HG02588 (cell line): ENCODE measurements around the gene PSMD9.
"Not testable (repeated sequence)": the region's sequence is repeated elsewhere in the genome, so short reads cannot be mapped to it uniquely, and the experiment has no call there.

Source experiments
- ATAC-seq: cut with Tn5 transposase; IDR thresholded peaks from one replicate; pipeline ENCODE4 v1.9.1; 2021; ENCODE audit warnings: mild to moderate bottlenecking, moderate library complexity; ENCODE audit not compliant: unreplicated experiment

The PSMD9 gene

DNA sequence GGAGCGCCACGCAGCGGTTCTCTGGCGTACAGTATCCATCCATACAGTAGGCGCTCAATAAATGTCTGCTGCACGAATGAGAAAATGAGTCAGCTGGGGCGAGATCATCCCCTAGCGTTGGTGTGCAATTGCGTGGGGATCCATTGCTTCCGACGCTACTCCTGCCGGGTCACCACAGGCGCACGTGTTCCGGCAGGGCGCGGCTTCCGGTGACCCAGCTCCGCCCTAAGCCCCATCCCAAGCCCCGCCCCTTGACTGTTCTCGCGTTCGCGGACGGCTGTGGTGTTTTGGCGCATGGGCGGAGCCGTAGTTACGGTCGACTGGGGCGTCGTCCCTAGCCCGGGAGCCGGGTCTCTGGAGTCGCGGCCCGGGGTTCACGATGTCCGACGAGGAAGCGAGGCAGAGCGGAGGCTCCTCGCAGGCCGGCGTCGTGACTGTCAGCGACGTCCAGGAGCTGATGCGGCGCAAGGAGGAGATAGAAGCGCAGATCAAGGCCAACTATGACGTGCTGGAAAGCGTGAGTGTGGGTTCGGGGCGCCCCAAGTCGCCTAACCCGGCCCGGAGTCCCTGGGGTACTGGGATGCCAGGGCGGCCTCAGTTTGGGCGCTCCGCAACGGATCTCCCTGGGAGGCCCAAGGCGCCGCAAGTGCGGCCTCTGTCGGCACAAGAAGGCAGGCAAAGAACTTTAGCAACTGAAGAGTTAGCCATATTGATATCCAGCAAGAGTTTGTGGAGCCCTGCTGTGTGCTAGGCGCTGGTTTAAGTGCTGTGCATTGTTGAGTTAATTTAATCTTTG is at the start of gene PSMD9:
Gene PSMD9 (plus strand): TSS at position 313 of the 796 bp plus-strand sequence. CDS start 67 bp downstream, at position 380.
- peak; percentile 87 for ATAC-seq

DNA sequence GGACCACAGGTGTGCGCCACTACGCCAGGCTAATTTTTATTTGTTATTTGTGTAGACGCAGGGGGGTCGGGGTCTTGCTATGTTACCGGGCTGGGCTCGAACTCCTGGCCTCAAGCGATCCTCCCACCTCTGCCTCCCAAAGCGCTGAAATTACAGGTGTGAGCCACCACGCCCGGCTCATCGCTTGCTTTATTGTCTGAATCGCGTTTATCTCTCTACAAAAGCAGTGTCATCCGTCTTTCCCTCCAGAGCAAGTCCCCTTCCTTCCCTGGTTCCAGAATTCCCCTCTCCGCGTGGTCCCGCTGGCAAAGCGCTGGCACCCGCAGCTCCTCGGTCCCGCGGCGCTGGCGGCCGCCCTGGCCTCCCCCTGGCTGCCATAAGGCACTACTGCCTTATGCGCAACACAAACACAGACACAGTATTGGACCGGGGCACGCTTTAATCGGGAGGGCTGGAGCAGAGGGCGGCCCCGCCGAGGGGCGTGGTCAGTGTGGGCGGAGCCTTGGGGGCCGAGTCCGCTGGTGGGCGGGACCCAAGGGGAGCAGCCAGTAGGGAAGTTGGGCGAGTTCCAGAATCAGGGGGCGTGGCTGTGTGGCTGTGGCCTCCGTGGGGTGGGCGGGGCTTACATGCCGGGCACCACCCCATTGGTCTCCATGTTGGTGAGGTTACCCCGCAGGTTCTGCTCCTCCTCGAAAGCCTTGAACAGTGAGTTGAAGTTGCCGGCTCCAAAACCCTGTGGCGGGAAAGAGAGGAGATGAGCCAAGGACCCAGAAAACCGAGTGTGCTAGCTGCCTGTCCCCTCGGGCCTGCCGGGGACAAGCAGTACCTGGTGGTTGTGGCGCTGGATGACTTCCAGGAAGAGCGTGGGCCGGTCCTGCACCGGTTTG is 49.2 kb upstream of the PSMD9 start:
- peak; percentile 90 for ATAC-seq

DNA sequence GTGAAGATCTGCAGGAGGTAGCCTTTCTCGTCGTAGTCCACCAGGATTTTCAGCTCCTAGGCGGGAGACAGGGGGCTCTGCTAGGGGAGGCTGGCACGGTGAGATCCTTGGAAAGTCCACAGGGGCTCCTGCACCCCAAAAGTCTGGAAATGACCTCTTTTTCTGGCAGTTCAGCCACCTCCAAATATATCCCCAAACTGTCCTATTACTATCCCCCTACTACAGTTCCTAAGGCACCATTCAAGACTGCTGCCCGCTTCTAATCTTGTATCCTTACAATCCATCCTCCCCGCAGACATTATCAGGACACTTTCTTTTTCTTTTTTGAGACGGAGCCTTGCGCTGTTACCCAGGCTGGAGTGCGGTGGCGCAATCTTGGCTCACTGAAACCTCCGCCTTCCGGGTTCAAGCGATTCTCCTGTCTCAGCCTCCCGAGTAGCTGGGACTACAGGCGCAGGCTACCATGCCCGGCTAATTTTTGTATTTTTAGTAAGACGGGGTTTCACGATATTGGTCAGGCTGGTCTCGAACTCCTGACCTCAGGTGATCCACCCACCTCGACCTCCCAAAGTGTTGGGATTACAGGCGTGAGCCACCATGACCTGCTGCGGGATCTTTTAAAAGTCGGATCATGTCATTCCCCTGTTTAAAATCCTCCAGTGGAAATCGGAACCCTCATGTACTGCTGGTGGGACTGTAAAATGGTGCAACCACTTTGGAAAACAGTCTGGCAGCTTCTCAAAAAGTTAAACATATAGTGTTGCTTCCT is 48.4 kb upstream of the PSMD9 start:
- no peak for ATAC-seq

DNA sequence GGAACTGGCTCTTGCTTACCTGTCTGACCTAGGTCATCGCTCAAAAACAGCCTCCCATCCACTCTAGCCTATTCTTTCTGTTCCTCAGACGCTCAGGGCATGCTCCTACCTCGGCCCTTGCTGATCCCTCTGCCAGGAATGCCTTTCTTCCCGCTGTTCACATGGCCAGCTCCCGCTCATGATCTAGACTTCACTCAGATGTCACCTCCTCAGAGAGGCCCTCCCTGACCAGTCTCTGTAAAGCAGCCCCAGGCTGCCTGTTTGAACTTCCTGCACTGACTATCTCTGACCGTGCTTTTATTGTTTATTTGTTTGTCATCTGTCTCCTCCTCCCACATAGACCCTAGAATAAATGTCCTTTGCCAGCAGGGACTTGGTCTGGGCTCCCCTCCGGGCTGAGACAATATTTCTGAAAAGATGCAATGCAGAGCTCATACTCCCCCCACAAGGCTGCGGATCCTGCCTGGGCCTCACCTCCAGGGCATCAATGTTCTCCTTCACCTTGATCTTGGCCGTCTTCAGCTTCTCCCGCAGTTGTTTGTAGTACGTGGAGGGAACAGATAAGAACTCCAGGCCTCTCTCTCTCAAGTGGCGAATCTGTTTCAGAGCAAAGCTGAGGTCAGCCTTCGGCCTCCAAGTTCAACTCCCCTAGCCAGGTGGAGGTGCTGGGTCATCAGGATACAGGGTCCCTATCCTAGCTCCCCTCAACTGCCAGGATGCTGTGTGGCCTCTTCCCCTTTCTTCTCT is 45.2 kb upstream of the PSMD9 start:
- no peak for ATAC-seq

DNA sequence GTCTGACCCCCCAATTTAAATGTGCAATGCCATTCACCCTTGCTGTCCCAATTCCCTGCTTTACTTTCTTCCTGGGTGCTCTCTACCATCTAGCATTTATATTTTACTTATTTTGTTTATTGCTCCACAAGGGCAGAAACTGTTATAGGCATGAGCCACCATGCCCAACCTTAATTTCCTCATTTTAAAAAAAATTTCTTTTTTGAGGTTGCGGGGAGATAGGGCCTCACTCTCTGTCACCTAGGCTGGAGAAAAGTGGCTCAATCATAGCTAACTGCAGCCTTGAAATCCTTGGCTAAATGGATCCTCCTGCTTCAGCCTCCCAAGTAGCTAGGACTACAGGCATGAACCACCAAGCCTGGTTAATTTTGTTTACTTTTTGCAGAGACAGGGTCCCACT is 42.9 kb upstream of the PSMD9 start:
- no peak for ATAC-seq

DNA sequence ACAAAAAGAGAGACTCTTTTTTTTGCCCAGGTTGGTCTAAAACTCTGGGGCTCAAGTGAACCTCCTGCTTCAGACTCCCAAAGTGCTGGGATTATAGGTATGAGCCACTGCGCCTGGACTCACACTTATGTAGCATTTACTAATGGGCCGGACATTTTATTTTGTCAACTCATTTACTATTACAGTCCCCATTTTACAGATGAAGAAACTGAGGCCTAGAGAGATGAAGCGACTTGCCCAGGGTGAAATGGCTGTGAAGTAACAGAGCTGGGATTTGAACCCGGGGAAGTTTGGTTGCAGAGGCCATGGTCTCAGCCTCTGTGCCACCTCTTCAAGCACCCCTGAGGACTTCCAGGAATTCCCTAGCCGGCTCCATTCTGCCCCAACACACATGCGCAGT is 39.4 kb upstream of the PSMD9 start:
- no peak for ATAC-seq

GRCh38 chr12:121849665-121850064 is 38.9 kb upstream of the PSMD9 start:
- no peak for ATAC-seq

DNA sequence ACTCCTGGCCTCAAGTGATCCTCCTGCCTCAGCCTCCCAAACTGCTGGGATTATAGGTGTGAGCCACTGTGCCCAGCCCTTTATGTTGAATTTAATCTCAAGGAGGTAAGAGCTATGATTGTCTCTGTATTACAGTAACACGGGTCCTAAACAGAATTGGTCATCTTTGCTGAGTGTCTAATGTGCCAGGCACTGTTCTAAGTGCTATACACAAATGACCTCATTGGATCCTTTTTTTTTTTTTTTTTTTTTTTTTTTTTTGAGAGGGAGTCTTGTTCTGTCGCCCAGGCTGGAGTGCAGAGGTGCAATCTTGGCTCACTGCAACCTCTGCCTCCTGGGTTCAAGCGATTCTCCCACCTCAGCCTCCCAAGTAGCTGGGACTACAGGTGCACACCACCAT is 36.2 kb upstream of the PSMD9 start:
- not testable (repeated sequence) for ATAC-seq

DNA sequence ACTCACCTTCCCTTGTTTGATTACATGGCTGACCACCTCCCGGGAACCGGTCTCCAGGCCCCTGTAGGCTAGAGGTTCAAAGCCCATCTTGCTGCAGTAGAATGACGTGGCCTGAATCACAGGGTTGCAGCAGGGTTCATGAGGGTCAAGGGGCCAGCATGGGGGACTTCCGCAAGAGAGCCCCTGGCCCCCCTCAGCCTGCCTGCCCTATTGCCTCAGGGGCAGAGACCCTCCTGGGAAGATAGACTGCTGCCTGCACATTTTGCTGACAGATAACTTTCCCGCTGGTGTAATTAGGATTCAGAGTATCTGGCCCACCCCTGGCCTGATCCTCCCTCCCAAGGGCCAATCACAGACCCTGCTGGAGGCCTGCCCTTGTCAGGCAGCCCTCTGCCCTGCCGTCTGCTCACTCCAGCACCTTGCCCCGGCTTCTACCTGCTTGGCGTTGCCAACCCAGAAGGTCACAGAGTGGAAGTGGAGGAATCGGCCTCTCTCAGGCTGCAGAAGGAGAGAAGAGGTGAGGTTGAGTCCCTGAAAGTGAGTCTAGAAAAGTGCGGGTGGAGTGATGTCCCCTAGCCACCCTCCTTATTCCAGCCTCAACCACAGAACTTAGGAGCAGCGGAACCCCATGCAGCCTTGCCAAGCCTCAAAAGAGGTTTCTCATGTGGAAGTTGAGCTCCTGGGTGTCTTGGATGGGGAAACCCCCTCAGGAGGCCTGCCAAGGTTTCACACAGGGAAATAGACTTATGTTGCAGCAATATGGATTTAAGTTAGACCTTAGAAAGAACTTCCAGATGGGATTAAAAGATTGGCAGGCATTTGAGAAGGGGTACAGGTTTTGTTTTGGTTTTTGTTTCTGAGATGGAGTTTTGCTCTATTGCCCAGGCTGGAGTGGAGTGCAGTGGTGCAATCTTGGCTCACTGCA is 31.0 kb upstream of the PSMD9 start:
- ATAC-seq = no peak

GRCh38 chr12:121858318-121858661 is 30.3 kb upstream of the PSMD9 start:
- no peak for ATAC-seq

GRCh38 chr12:121858662-121859572 is 29.7 kb upstream of the PSMD9 start, which contains the start of gene HPD:
HPD (minus strand) TSS chr12:121858859; CDS start chr12:121858823, 36 bp downstream.
- ATAC-seq = no peak

DNA sequence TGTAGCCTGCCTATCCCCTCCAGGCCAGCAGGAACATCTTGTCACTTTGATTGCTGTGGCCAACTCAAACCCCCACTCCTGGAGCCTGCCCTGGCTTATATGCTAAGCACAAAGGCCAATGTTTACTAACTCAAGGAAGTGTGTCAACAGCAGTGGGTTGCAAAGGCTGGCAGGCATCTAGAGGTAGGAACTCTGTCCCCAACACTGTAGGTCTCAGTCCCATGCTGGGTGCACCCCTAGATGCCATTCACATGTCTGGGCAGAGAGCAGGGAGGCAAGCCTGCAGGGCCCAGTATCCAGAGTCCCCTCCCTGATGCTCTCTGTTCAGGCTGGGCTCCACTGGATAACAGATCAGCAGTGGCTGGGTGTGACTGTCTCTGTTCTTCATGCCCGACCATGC is 28.3 kb upstream of the PSMD9 start:
- ATAC-seq = no peak

GRCh38 chr12:121860699-121861098 is 27.9 kb upstream of the PSMD9 start:
- not testable (repeated sequence) for ATAC-seq

DNA sequence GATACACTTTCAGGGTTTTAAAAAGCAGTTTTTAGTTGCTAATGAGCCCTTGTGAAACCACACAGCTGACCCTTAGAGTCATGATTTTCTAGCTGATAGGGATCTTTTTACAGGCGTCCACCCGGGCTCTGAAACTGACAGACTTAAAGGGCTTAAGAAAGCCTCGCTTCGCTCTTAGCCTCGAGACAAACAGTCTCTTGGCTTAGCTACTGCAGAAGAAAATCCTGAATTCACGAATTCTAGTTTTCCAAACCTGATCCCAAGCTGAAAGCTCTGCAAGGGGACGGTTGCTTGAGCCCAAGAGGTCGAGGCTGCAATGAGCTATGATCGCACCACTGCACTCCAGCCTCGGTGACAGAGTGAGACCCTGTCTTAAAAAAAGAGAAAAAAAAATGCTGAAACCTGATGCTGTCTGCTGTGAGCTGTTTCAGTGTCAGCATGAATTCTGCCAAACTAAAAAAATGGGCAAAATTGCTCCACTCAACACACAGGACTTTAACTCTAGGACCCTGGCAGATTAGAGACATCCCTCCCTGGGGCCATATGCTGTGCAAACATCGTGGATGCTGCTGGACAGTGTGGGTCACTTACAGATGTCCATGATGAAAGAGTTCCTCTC is 26.8 kb upstream of the PSMD9 start:
- no peak for ATAC-seq

GRCh38 chr12:121866331-121866730 is 22.3 kb upstream of the PSMD9 start:
- no peak for ATAC-seq

DNA sequence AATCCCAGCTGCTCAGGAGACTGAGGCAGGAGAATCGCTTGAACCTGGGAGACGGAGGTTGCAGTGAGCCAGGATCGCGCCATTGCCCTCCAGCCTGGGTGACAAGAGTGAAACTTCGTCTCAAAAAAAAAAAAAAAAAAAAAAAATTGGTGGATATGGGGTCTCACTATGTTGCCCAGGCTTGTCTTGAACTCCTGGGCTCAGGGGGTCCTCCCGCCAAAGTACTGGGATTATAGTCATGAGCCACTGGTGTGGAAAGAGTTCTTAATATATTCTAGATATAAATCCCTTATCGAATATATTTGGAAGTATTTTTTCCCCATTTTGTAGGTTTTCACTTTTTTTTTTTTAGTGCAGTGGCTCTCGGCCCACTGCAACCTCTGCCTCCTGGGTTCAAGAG is 19.4 kb upstream of the PSMD9 start:
- ATAC-seq = not testable (repeated sequence)

DNA sequence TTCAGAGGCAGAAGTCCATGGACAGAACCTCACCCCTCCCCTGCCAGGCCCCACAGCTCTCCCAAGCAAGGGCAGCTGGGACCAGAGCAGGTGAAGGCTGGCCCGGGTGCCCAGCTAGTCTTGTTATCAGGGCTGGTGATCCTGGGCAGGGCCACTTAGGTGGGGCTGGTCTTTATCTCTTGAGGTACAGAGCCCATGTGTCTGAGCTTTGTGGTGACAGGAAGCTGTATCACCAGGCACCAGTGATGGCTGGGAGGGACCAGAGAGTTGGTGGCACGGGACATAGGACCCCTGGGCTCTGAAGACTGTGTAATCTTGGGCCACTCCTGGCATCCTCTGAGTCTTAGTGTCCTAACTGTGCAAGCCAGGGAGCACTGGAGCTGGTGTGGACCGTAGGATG is 17.1 kb upstream of the PSMD9 start:
- ATAC-seq = no peak
